Measurements from ENCODE around the gene CTSC.

CTSC gene

DNA sequence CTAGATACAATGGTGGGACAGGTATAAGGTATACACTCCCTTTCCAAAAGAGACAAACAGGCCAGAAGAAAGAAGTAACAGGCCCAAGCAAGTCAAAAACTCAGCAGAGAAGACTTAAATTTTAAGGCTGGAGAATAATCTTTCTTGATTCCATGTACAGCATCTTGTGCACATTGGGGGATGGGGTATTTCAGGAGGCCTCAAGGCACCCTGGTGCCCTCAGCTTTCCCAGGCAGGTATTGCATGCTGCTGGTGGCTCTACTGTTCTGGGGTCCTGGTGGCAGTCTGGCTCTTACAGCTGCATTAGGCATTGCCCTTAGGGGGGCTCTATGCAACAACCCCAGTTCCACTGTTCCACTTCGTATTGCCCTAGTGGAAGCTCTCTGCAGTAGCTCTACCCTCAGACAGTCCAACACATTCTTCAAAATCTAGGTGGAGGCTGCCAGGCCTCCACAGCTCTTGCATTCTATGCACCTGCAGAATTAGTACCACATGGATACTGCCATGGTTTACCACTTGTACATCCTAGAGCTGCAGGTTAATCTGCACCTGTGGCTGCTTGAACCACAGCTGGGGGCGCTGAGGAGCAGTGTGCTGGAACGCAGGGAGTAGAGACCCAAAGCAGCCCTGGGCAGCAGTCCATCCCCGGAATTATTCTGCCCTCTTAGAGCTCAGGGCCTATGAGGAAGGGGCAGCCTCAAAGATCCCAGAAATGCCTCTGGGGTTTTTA lies 4.2 kb upstream of the CTSC start:
- DNase-seq (ENCODE audit: low read depth): no peak
- no peak for TF ChIP-seq CTCF (conservative IDR thresholded peaks at IDR 0.05; ENCODE audit: control insufficient read depth, insufficient read depth, low read depth, low read length)
- no peak overlapping the region for H3K4me3 ChIP-seq (ENCODE audit: control insufficient read depth, low read depth, low read length)

DNA sequence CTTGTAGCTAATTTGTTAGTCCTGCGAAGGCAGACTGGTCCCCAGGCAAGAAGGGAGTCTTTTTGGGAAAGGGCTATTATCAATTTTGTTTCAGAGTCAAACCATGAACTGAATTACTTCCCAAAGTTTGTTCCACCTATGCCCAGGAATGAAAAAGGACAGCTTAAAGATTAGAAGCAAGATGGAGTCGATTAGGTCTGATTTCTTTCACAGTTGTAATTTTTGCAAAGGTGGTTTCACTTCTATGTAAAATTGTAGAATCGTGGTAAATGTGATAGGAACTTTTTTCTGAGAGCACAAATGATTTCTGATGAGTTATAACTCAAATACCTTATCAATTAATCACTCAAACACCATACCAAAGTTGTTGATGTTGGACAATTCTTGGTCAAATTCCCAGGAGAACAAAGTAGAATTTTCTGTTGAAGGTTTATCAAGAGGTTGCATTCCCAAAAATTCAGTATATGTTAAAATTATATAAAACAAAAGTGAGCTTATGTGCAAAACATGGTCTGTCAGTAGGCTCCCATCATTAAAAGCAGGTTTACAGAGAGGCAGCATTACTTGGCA lies 2.9 kb upstream of the CTSC start:
- peak; percentile 30 for DNase-seq (ENCODE audit: low read depth)
- TF ChIP-seq CTCF (conservative IDR thresholded peaks at IDR 0.05; ENCODE audit: control insufficient read depth, insufficient read depth, low read depth, low read length): no peak

GRCh38 chr11:88337987-88338668 lies 592 bp upstream of the CTSC start:
- TF ChIP-seq CTCF (conservative IDR thresholded peaks at IDR 0.05; ENCODE audit: control insufficient read depth, insufficient read depth, low read depth, low read length): no peak
- DNase-seq (ENCODE audit: low read depth): peak; percentile 84
- H3K4me3 ChIP-seq (ENCODE audit: control insufficient read depth, low read depth, low read length): peak overlapping the region; percentile 92

More for the DNA sequence above, 2.9 kb upstream of the CTSC start:
- no peak overlapping the region for H3K4me3 ChIP-seq (ENCODE audit: control insufficient read depth, low read depth, low read length)

- H3K4me3 ChIP-seq (ENCODE audit: control insufficient read depth, low read depth, low read length): no peak overlapping the region
- DNase-seq (ENCODE audit: low read depth): no peak
- TF ChIP-seq CTCF (conservative IDR thresholded peaks at IDR 0.05; ENCODE audit: control insufficient read depth, insufficient read depth, low read depth, low read length): no peak
Measured at GRCh38 chr11:88335284-88335683, 2.3 kb downstream of the CTSC start.

DNA sequence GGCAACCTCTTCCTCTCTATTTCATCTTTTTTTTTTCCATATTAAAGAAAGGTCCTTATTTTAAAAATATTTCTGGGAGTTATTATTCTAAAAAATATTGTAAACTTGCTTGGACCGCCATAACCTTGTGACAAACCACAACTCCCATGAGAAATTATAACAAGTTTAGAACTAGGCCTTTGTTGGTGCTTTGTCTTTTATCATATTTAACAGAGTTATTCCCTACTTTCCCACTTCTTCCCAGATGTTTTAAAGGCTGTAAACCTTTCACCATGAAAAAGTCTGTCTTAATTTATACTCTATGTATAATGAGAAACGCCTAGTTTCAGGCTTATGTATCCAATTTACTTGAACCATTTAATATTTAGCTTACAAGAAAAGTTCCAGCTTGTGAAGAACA lies 3.7 kb downstream of the CTSC start:
- no peak for TF ChIP-seq CTCF (conservative IDR thresholded peaks at IDR 0.05; ENCODE audit: control insufficient read depth, insufficient read depth, low read depth, low read length)
- DNase-seq (ENCODE audit: low read depth): no peak
- H3K4me3 ChIP-seq (ENCODE audit: control insufficient read depth, low read depth, low read length): no peak overlapping the region

DNA sequence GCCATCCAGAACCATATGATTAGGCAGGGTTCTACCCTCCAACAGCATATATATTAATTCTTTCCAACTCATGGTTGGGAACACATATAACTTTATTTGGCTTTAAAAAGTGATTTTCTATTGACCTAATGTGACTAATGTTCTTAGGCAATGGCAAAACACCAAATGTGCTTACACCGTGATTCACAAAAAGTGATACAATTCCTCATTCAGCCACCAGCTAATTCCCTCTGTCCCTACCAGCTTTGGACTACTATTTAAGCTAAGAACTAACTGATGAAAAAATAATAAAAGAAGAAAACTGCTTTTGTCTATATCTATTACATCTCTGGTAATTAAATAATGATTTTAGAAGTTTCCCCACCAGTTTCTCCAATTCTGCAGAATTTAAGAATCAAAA lies 4.7 kb downstream of the CTSC start:
- no peak for TF ChIP-seq CTCF (conservative IDR thresholded peaks at IDR 0.05; ENCODE audit: control insufficient read depth, insufficient read depth, low read depth, low read length)
- H3K4me3 ChIP-seq (ENCODE audit: control insufficient read depth, low read depth, low read length): no peak overlapping the region
- peak; percentile 74 for DNase-seq (ENCODE audit: low read depth)
